GM19372 (cell line): ENCODE results near the gene DTNB.
A peak's percentile ranks its signal among the peaks of the same experiment; 100 is the strongest.
"Not testable (repeated sequence)": the region's sequence is repeated elsewhere in the genome, so short reads cannot be mapped to it uniquely, and the experiment has no call there.

Source experiments
- ATAC-seq: cut with Tn5 transposase; IDR thresholded peaks from one replicate; pipeline ENCODE4 v1.9.1; 2021; ENCODE audit warnings: mild to moderate bottlenecking, low read depth, moderate library complexity; ENCODE audit not compliant: unreplicated experiment

DTNB gene

DNA sequence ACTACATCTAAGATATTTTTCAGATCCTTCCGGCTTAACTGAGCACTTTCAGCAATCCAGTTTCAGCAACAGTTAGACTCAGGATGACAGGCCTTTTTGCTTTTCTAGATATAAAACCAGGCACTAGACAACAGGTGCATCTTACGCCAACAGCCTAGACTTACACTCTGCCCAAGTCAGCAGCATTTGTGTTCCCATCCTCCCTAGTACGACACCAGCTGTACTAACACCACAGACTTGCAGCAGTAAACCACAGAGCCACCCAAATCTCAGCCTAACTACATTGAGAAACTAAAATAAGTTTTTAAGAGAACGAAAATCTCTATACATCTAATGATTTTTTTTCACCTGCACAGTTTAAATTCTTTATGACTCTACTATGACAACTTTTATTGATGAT, 241.8 kb downstream of the DTNB start:
- ATAC-seq = no peak

DNA sequence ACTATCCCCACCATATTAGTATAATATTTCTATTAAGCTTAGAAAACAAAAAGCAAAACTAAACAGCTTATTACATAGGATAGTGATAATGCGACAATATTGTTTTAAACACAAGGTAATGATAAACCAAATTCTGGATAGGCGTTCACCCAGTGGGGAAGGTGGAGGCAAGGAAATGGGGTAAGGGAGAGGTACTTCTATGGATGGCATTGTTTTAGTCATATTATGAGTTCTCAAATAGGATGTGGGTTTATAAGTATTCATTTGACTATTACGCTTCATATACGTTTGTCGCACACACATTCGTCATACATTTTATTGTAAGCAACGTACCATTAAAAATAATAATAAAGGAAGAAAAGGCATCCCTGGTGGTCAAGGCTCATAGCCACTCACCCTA, 242.8 kb downstream of the DTNB start:
- no peak for ATAC-seq

DNA sequence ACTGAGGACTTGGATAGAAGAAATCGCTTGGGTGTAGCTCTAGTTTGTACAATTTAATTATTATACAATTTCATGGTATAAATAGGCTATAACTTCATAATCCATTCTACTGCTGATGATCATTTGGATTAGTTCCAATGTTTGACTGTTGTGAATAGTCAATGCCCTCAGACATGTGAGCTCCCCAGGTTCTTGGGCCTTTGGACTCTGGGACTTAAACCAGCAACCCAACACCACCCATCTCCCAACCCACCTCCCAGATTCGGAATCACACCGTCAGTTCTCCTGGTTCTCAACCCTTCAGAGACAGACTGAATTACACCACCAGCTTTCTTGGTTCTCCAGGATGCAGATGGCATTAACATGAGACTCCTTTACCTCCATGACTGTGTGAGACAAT, 247.1 kb downstream of the DTNB start:
- ATAC-seq = no peak

DNA sequence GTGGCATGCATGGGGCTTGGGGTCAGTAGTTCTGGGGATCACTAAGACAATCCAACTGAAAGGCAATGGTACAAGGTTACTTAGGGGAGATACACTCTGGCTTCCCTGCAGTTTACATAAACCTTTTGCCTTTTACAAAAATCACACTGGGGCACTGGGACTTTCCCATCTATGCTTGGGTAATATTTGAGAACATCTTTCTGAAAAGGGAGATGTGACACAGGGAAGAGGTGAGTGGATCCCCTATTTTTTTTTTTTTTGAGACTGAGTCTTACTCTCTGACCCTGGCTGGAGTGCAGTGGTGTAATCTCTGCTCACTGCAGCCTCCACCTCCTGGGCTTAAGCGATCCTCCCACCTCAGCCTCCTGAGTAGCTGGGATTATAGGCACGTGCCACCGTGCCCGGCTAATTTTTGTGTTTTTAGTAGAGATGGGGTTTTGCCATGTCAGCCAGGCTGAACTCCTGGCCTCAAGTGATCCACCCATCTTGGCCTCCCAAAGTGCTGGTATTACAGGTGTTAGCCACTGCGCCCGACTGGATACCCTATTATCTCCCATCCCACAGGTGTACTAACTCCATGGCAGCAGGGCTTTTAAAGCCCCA, 248.8 kb downstream of the DTNB start:
- no peak for ATAC-seq

DNA sequence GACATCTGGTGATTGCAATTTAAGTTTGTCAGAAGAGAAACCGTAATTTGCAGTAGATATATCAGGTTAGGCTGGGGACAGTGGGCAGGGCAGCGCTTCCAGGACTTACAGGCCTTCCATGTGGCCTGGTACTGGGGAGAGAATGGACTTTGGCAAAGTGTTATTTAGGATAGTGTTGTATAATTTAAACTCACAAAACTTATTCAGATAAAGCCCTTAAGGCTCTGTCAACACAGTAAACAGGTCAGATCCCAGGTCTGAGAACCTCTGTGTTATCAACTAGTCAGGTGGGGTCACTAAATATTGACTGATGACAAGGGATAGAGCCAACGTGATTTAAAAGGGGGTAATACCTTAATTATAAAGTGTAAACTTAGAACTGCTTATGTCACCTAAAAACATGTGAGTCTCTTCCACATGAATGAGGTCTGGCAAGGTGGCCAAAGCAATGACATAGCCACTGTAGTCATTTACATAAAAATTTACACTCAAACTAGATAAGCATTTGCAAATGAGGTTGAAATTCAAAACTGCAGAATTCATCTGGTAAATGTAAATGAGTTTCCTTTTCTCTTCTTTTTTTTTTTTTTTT, 251.5 kb downstream of the DTNB start:
- ATAC-seq = no peak

DNA sequence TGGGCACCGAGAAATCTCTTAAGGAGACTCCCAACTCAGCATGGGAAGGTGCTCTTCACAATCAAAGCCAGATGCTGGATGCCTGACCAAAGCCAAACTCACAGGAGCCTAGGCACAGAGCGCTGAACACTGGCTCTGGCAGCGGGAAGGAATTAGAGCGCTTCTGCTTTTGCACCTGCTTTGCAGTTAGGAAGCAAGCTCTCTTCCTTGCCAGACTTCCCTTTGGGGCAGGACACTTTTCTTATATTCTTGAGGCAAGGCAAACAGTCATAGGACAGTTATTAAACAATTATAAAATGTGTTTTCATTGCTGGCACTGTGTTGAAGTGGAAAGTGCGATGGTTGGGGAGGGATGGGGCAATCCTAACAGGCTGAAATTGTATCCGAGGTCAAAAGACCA, 252.1 kb downstream of the DTNB start:
- ATAC-seq = no peak

DNA sequence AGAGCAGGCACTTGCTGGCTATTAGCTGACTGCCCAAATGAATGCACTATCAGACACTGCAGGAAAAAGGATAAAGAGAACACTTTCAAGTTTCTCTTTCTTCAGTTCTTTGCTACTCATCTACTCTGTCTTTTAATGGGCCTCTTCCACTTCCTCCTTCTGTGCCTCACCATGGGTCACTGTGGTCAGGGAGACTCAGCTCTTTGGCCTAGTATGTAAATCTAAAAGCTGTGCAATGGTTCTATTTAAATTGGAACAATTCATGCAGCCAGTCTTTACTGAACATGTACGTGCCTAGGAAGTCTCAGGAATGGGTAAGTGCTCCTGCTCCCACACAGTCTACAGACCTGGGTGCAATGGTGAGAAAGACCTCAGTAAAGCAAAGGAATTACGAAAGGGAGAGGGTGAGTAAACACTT, 252.5 kb downstream of the DTNB start:
- peak; percentile 42 for ATAC-seq

DNA sequence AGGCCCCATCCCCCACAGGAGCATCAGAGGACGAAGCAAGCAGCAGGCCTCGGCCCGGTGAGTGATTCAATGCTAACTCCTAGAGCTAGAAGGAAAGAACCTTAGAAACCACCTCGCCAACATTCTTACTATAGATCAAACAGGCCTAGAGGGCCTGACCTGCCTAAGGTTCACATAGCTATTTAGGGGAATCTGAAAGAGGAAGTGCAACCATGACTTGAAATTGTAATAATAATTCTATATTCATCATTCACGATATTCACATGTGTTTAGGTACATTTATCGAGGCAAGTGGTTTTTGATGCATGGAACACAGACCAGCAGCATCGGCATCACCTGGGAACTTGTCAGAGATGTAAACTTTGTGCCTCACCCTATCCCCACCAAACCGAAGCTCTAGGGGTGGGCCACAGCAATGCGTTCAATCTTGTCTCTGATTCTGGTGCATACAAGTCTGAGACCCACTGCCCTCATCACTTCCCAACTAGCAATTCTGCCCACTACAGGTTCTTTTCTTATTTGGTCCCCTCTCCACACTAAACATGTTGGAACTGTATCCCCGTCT, 253.6 kb downstream of the DTNB start:
- peak; percentile 60 for ATAC-seq

DNA sequence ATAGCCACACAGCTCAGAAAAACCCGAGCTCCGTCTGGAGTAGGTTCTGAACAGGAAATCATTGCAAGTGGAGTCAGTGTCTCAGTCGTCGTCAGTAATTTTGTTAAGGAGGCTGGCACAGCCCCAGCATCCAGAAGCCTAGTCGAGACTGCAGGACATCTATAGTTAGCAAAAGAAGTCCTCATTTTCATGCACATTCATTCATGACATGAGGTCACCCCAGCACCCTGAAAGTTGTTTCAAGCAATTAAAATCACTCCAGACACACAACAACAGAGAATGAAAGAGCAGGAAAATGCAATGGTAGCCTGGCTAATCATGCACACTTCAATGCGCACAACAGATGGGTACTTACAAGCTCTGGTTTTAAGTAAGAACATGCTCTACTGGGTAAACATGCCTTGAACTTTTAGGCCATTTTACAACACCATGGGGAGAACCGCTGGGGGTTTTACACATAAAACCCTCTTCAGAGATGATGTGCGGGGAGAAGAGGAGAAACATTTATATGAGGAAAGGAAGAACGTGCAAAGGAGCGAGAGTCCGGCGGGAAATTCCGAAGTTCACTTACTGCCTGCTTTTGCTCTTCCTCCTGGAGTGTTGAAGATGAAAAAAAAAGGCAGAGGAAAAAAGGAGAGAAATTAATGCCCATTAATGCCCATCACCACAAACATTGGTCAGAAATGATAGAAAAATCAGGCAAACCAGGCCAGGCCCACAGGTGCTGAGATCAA, 254.3 kb downstream of the DTNB start:
- no peak for ATAC-seq

DNA sequence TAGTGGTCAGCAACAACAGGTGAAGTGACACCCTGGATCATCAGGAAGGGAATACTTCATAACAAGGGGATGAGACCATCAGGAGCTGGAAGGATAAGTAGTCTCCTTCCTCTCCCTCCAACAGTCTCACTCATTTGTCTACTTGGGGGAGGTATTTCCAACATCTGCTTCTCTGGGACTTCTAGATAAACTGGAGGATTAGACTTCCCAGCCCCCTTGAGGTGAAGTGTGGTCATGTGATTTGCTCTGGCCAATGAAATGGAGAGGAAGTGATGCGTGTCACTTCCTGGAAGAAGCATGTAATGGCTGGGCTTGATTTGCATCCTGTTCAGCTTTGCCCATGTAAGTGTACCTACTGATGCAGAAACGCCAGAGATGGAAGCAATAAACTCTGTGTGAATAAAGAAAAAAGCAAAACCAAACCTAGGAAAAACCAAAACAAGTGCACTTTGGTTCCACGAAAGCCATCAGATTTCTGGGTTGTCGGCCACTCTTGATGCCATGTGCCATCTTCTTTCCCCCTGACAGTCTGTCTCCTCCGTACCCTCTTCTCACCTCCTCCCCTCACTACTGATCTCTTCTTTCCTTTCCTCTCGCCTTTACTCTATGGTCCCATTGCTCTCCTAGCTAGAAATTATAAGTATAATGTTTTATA, 255.5 kb downstream of the DTNB start:
- no peak for ATAC-seq

DNA sequence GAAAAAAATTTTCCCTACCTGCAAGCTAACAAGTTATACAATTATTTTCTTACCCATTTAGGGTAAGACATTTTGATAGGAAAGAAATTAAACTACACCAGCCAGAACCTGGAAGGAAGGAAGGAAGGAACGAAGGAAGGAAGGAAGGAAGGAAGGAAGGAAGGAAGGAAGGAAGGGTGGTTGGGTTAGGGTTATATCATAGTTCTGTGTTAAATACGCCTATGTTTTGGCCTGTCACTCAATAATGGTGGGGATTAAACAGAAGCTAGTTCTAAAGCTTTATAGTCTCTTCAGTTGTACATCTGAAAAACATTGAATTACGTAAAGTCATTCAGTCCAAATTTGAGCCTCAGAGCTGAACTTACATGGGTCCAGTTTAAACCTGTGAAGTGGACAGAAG, 256.7 kb downstream of the DTNB start:
- ATAC-seq = no peak

DNA sequence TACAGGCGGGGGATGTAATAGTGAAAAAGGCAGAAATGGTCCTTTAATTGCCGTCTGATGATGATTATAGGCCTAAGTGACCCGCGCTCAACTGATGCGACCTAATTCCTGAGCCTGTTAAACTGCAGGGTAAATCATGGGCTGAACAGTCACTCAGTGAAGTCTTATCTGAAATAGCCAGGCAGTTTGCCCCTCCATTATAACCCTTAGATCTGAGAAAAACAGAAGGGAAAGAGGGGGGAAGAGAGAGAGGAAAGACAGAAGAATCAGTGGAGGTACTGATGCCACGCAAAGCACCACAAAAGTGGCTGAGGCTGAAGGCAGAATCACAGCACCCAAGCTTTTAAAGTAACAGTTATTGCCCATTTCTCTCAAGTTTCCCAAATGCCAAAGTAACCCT, 258.6 kb downstream of the DTNB start:
- ATAC-seq = no peak

DNA sequence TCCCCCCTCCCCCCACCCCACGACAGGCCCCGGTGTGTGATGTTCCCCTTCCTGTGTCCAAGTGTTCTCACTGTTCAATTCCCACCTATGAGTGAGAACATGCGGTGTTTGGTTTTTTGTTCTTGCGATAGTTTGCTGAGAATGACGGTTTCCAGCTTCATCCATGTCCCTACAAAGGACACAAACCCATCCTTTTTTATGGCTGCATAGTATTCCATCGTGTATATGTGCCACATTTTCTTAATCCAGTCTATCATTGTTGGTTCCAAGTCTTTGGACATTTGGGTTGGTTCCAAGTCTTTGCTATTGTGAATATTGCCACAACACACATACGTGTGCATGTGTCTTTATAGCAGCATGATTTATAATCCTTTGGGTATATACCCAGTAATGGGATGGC, 260.0 kb downstream of the DTNB start:
- ATAC-seq = not testable (repeated sequence)

DNA sequence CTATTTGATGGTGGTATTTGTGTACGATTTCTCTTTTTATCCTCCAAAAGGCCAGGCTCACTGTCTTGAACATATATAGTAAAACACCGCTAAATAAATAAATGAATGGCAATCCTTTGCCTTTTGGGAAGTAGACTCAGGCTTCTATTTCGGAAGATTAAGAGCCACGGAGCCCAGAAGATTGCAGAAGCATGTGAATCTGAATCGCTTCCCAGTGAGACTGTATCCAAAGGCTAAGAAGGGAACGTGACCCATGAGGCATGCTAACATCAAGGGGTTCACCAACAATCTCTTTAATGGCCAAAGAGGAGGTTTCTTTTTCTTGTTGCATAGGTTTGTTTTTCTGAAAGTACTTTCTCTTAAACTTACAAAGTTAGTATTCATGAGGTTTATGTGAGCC, 261.6 kb downstream of the DTNB start:
- no peak for ATAC-seq

DNA sequence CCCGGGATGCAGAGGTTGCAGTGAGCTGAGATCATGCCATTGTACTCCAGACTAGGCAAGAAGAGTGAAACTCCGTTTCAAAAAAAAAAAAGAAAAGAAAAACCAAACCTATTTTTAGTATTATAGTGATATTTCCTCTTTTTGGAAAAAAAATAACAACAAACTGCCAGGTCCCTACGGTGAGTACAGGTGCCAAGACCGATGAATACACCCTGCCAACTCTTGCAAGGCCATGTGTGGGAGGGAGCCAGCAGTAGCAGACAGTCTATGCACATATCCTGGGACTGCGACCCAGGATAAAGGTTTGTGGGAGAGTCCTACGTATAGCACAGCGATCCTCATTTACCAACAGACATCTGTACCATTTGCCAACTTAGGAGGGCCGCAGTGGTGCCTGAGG, 262.1 kb downstream of the DTNB start:
- ATAC-seq = no peak

DNA sequence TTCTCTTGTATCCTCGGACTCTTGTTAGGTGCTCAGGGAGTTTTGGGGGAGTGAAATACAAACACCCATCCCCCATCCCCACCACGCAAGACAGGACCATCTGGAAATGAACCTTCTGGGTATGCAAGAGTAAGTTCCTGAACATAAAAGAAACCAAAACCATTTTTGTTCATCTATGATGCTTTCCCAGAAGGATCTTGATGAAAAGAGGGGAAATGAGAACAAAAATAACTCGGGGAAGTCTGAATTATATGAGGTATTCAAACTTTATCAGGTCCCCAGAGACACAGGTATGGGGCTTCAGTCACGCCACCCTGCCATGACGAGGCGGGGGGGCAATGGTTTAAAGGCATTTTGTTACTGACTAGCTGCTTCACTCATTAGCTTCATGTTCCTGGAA, 263.0 kb downstream of the DTNB start:
- ATAC-seq = no peak

DNA sequence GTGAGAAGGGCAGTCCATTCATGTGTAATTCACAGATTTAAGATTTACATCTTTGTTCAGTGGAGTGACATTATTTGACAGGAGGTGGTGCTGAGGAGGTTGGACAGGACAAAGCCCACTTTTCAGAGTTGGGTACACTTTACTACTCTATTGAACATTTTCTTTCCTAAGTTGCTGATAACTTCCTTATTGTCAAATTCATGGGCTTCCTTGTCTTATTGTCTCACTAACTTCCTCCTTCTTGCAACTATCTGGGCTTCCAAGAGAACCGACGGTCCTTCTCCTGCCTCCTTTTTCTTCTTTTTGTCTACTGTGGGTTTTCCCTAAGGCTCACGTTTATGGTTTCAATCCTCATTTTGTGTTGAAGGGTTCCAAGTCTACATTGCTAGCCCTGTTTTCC, 263.9 kb downstream of the DTNB start:
- no peak for ATAC-seq

DNA sequence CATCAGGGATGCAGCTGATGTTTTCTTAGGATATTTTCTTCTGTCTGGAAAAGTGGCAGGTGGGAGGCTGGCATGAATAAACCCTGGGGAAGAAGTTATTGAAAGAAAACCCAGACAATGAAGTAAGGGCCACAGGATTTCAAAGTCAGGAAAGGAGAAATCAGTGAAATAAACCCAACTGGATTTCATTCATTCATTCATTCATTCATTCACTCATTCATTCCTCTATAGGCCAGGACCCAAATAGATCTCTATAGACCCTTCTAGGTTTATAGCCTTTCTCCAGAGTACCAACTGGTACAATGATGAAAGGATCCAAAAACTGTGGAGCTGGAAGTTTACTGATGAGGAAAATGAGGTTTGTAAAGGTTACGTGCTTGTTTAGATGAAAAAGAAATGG, 264.3 kb downstream of the DTNB start:
- no peak for ATAC-seq

DNA sequence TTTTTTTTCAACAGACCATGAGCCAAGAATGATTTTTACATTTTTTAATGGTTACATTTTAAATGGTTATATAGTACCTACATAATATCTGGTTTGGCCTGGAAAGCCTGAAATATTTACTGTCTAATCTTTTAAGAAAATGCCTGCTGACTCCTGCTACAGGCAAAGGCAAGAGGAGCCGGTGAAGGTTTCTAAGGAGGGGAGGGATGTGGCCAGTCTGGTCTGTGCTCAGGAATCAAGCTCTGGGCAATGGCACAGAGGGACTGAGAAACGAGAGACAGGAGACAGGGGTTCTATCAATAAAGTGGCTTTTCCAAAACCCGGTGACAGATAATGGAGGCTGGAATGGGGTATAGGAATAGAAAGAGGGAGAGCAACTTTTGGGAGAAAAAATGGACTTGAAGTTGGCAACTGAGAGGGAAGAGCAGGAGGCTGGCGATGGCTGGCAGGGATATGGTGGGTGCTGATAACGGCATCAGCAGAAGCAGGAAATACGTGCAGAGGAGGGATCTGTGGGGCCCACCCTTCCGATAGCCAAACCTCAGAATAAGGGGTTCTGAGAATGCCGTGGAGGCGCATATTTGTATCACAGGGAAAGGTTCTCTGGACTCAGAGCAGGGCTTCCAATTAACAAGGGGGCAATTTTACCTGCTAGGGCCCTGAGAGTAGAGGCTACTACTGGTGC, 267.6 kb downstream of the DTNB start:
- ATAC-seq = no peak

DNA sequence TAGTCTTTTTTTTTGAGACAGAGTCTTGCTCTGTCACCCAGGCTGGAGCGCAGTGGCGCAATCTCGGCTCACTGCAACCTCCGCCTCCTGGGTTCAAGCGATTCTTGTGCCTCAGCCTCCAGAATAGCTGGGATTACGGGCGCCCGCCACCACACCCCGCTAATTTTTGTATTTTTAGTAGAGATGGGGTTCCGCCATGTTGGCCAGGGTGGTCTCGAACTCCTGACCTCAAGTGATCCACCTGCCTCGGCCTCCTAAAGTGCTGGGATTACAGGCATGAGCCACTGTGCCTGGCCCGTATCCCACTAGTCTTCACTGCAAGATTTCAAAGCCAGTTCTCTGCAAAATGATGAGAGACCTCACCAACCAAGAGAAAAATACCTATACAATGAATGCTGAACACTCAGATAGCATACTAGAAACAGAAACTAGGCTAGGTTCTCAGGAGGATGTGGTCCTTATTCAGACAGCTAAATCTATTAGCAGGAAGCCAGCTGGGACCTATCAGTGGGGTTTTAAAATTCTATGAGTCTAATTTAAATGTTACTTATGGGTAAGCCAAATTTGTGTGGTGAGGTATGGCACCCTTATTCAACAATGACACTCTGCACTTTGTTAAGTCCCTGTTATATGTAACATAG, 270.1 kb downstream of the DTNB start:
- ATAC-seq = peak; percentile 44
